Stimulated activated naive CD8-positive, alpha-beta T cell treated with anti-CD3 and anti-CD28 coated beads, Interleukin-15, Interleukin-2, amounts not matched to agents 100 U/mL and 50 U/mL, for 24 hours (primary cell): ENCODE results near the gene SIRT5.

Source experiments
- ATAC-seq: fragments of 150-1000 bp; cut with Tn5 transposase; one replicate; pipeline ENCODE4 v1.10.0; 2021
- DNase-seq: peaks from one replicate; pipeline ENCODE4 v3.0.0; 2021

SIRT5 gene

DNA sequence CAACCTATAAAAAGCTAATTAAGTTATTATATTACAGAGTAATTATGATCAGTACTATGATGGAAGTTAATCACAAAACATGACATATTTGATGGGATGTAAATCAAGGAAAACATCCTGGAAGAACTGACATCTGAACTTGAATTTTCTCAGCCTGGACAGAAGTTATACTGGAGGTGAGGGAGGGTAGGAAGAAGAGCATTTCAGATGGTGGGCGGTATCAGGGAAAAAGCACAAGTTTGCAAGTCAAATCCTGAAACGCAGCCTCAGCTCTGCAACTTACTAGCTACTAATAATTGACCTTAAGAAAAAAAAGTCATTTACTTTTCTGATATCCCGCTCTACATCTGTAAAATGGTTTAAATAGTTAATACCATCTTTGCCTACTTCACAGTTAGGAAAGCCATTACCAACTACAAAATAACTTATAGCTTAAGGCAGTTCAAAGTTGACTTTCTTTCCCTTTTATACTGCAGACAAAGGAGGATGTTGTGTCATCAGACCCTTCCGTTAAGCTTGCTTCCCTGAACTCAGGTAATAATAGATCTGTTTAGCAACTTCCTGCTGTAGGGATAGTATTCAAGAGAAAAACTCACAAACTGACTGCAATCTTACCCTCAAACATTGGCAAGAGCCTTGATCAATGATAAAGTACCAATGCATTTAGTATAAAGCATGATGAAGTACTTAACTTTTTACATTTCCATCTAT, 61.7 kb downstream of the SIRT5 start:
- DNase-seq, result no peak
- ATAC-seq, result no peak

DNA sequence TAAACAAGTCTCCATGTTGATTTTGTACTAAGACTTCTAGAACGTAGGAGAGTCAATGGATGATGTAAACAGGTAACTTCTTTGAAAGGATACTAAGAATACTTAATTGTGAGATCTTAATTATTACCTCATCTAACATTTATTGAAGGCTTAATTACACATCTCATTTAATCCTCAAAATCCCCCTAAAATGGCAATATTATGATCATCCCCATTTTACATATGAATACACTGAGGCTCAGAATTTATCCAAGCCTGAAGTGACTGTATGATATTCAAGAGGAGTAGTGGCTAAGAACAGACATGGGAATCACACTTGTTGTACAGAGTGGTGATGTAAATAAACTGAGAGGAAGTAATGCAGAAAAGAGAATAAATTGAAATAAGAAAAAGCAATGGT, 63.6 kb downstream of the SIRT5 start:
- ATAC-seq (no peak), DNase-seq (no peak)

DNA sequence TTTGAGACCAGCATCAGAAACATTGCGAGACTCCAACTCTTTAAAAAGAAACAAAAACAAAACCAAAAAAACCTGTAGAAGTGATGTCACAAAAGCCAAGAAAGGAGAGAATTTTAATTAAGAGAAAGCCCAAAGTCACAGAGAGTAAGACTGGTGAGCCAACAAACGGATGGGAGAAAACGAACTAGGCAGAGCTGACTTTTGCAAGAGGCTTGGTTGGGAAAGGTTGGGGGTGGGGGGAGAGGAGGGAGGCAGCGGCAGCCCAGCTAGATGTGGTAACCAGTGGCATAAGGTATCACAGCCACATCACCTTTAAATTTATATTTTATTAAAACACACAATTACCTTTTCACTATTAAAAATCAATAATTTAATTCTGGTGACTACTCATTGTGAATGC, 64.2 kb downstream of the SIRT5 start:
- DNase-seq, result no peak
- ATAC-seq, result no peak

DNA sequence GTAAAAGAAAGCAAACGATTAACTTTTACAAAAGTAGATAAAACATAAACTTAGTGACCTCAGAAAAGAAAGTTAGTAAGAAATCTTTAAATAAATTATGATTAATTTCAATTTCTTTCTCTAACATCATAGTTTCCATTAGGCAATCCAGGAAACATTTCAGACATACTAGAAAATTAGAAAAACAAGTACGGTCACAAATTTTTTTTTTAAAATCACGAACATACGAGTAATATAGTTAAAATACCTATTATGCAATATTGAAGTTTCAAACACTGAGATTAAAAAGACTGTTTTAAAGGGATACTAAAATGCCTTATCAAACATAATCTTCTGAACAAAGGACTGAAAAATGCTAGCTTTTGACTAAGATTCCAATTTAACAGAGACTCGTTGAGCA, 66.9 kb downstream of the SIRT5 start:
- no peak for ATAC-seq
- no peak for DNase-seq

DNA sequence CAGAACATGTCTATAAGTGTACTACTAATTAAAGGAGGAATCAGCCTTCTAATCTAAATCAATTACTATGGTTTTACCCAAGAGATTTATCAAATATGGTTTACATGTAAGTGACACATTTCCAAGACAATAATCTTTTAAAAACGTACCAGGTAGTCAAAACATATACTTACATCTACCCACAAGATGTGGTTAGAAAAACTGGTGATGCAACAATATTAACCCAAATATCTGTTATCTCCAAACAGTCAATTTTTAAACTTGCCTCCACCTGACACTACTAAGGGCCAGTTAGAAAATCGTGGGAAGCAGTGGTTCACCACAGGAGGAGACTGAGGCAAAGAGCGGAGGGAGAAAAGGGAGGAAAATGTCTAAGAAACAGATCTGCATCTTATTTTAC, 68.7 kb downstream of the SIRT5 start:
- ATAC-seq, result no peak
- DNase-seq, result no peak

DNA sequence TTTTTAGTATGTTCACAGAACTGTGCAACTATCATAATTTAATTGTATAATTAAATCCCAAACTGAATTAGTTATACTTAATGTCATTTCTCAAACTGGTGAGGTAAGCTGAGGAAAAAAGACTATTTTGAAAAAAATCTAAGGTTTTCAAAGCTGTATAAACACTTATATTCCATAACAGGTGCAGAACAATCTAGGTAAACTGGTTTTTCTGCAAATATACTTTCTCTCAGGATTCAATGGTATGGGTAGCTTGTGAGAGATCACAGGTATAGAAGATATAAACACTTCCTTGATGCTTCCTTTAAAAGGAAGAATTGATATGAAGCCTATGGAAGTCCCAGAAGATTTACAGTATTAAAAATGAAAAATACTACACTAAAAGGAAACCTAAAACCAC, 74.4 kb downstream of the SIRT5 start:
- DNase-seq, result no peak

DNA sequence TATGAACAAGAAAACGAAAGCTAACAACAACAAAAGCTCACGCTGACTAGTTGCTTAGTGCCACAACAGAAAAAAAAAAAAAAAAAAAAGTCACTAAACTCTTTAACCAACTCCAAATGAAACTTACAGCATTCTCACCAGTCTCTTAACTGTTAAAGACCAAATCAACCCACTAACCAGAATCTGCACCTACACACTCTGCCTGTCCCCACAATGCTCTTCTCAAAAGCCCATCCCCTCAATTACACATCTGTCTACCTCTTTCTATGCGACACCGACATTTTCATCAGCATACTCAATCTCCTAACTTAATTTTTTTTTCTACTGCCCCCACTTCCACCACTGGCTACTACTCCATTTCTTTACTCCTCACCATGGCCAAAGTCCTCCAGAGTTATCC, 75.0 kb downstream of the SIRT5 start:
- DNase-seq, result no peak

More for the DNA sequence above, 74.4 kb downstream of the SIRT5 start:
- ATAC-seq, result no peak

DNA sequence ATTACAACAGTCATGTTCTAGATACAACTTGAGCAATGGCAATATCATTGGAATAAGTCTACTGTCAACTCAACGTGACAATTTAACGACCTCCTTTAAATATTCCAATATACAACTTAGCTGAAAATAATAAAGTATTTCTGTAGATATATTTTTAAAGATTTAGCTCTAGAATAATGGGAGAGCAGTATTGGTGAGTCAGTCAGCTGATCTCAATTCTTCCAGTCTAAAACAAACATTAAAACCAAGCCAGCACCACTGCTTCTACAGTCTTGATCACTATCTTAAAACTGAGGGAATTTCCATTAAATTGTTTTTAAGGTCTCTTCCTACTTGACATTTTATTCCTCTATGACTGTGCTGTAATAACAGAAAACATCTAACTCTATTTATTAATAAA, 78.9 kb downstream of the SIRT5 start:
- ATAC-seq (peak; percentile 52), DNase-seq (no peak)

More for the DNA sequence above, 75.0 kb downstream of the SIRT5 start:
- ATAC-seq, result no peak

DNA sequence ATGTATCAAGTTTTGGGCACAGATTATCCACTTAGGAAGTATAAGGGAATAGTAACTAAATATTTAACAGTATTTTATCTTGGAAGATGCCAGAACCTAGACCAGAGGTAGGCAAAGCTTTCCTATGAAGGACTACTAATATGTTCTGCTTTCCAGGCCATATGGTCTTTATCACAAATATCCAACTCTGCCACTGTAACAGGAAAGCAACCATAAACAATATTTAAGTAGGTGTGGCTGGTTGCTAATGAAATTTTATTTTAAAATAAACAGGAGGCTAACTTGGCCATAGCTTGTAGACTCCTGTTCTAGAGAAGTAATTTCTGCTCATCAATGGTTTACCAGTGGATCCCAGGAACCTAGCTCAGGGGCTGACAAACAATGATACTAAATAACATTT, 80.1 kb downstream of the SIRT5 start:
- no peak for ATAC-seq

DNA sequence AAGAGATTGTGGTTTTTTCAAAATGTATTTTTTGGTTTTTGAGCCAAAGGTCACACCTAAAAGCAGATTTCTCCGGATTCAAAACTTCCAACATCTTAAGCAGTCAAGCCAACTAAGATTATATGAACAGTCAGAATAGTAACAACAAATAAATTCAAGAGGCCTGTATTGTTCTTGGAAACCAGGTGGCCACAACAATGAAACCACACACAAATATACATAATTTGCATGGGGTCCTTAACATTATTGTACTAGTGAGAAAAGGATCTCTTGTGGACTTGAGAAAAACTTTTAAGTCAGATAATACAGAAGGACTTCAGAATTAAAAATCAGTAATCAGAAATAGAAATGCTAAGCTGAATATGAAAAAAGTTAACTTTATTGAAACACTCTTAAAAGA, 81.3 kb downstream of the SIRT5 start:
- ATAC-seq (no peak), DNase-seq (no peak)

More for the DNA sequence above, 80.1 kb downstream of the SIRT5 start:
- no peak for DNase-seq

DNA sequence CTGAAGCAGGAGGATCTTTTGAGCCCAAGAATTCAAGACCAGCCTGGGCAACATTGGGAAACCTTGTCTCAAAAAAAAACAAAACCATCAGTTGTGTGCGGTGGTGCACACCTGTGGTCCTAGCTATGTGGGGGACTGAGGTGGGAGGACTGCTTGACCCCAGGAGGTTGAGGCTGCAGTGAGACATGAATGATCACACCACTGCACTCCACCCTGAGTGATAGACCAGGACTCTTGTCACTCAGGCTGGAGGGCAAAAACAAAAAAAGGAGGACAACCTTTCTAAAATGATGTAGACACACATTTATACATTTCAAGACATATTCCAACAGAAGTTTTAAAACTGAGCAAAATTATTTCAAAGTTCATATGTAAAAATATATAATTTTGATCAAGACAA, 85.9 kb downstream of the SIRT5 start:
- ATAC-seq, result no peak
- DNase-seq, result no peak

DNA sequence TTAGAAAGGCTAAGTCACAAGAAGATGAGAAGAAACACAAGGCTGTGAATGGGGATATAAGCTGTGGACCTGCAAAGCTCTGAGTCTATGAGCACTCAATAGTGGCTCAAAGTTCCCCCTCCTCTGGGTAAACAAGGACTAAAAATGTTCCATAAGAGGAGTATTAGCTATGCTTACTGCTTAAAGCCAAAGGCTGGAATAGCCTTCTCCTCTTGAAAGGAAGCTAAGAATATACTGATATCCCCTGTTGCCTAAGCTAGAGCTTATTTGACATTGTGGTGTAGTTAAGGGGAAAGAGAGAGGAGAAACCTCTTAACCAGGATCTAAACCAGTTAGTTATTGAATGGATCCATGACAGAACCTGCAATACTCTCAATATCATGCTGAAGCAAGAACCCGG, 86.5 kb downstream of the SIRT5 start:
- ATAC-seq (no peak), DNase-seq (no peak)

DNA sequence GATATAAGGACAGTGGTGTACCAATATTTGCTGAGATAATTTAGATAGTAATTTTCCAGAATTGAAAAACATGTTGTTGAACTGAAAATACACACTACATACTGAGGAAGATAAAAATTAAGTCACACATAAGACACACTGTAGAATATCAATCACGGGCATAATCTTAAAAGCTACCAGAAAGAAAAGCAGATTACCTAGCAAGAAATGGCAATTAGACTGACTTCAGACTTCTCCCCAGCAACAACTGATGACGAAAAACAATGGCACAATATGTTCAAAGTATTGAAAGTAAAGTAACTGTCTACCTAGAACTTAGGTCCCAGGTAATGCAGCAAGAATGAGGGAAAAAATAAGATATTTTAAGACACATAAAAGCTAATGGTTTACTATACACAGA, 87.2 kb downstream of the SIRT5 start:
- ATAC-seq (no peak), DNase-seq (no peak)

DNA sequence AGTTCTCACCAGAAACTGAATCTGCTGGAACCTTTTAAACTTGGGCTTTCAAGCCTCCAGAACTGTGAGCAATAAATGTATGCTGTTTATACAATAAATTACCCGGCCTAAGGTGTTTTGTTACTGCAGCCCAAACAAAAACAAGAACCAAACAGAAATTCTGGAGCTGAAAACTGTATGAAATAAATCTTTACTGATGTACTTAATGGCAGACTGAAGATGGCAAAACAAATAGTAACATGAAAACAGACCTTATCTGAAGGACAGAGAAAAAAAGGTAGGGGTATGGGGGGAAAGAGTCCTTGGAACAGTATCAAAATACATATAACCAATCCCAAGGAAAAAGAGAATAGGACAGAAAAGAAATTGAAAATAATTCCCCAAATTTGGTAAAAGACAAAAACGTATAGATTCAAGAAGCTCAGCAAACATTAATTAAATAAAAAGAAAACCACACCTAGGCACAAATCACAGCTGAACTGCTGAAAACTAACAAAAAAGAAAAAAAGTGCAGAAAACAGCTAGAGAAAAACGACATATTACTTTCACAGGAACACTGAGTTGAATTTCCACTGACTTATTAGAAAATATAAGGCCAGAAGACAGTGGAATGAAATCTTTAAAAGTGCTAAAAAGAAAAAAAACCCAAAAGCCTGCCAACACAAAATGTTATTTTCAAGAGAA, 88.4 kb downstream of the SIRT5 start:
- DNase-seq, result no peak

DNA sequence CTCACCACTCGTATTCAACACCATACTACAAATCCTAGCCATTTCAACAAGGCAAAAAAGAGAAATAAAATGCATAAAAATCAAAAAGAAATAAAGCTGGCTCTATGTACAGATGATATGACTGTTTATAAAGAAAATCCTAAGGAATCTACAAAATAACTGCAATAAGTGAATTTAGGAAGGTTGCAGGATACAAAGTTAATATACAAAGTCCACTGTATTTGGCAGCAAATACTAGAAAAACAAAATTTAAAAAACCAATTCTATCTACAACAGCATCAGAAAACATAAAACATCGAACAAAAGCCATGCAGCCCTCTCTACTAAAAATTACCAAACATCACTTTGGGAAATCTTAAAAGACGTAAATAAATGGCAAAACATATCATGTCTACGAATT, 89.6 kb downstream of the SIRT5 start:
- DNase-seq (no peak), ATAC-seq (no peak)

More for the DNA sequence above, 88.4 kb downstream of the SIRT5 start:
- no peak for ATAC-seq
